ENCODE data around the gene TSPAN3. TPM values are rescaled to one million over a fixed set of nuclear protein-coding genes. Genes with fewer than 3 reads are reported as not detected.
A peak's percentile ranks its signal among the peaks of the same experiment; 100 is the strongest.

TSPAN3 gene
- total and polyA plus RNA-seq, 10 of the 15 experiments (the other 5 are each of a cell fraction or from before 2014, with no cell fraction given) = 18.9 to 114 (median 57.2) TPM

DNA sequence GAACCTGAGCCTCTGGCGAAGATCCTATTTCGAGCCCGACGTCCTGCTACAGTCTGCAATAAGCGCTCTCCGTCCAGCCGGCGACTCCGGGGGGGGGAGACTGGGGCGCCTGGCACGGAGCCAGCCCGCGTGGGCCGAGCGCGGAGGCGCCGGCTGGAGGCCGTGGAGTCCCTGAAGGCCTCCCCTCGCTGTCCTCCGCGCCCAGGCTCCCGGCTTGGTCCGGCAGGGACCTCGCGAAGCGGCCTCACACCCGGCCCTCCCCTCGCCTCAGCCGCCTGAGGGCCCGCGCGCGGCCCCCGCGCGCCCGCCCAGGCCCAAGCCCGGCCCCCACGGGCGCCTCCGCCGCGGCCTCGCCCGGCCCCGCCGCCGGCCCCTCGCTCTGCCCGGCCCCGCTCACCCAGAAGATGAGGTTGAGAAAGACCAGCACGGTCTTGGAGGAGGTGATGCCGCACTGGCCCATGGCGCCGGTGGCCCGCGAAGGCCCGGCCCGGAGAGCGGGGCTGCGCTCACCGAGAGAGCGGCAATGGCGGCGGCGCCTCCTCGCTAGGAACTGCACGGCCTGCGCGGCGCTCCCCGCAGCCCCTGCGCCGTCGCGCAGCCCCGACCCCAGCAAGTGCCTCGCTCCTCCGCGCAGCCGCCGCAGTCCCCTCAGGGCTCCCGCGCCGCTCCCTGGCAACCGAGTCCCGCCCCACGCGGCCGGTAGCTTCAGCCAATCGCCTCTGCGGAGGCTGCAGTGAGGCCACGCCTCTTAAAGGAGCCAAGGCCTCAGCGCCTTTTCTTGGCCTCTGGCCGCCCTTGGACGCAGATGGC, at the start of gene TSPAN3 (continued):
- TF ChIP-seq CREB1 (IDR thresholded peaks at IDR 0.05; ENCODE audit: low read depth) = peak; percentile 51; the same call in 1 of the 2 replicates
- TF ChIP-seq NR2F1 (conservative IDR thresholded peaks at IDR 0.05) = peak; percentile 47
- peak; percentile 32 for TF ChIP-seq MYC (IDR thresholded peaks at IDR 0.05; ENCODE audit: insufficient read depth, insufficient read length, insufficient replicate concordance, low read length, severe bottlenecking)
- TF ChIP-seq NFYB (IDR thresholded peaks at IDR 0.05; ENCODE audit: insufficient read depth, low read depth, low read length) = peak; percentile 57; the same call in 1 of the 2 replicates
- TF ChIP-seq PAX8 (IDR thresholded peaks at IDR 0.05) = no peak
- TF ChIP-seq, protein P1, sequence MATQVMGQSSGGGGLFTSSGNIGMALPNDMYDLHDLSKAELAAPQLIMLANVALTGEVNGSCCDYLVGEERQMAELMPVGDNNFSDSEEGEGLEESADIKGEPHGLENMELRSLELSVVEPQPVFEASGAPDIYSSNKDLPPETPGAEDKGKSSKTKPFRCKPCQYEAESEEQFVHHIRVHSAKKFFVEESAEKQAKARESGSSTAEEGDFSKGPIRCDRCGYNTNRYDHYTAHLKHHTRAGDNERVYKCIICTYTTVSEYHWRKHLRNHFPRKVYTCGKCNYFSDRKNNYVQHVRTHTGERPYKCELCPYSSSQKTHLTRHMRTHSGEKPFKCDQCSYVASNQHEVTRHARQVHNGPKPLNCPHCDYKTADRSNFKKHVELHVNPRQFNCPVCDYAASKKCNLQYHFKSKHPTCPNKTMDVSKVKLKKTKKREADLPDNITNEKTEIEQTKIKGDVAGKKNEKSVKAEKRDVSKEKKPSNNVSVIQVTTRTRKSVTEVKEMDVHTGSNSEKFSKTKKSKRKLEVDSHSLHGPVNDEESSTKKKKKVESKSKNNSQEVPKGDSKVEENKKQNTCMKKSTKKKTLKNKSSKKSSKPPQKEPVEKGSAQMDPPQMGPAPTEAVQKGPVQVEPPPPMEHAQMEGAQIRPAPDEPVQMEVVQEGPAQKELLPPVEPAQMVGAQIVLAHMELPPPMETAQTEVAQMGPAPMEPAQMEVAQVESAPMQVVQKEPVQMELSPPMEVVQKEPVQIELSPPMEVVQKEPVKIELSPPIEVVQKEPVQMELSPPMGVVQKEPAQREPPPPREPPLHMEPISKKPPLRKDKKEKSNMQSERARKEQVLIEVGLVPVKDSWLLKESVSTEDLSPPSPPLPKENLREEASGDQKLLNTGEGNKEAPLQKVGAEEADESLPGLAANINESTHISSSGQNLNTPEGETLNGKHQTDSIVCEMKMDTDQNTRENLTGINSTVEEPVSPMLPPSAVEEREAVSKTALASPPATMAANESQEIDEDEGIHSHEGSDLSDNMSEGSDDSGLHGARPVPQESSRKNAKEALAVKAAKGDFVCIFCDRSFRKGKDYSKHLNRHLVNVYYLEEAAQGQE (IDR thresholded peaks at IDR 0.05; ENCODE audit: low read depth, low read length) = no peak
- no peak for TF ChIP-seq TCF12 (IDR thresholded peaks at IDR 0.05; ENCODE audit: low read depth, low read length)
- TF ChIP-seq RB1 (IDR thresholded peaks at IDR 0.05; ENCODE audit: borderline replicate concordance) = peak; percentile 33; the same call in 1 of the 2 replicates
- TF ChIP-seq, protein P2, sequence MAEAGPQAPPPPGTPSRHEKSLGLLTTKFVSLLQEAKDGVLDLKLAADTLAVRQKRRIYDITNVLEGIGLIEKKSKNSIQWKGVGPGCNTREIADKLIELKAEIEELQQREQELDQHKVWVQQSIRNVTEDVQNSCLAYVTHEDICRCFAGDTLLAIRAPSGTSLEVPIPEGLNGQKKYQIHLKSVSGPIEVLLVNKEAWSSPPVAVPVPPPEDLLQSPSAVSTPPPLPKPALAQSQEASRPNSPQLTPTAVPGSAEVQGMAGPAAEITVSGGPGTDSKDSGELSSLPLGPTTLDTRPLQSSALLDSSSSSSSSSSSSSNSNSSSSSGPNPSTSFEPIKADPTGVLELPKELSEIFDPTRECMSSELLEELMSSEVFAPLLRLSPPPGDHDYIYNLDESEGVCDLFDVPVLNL (IDR thresholded peaks at IDR 0.05; ENCODE audit: low read depth, low read length) = no peak
- peak; percentile 93 for TF ChIP-seq SP1 (IDR thresholded peaks at IDR 0.05; ENCODE audit: low read depth, low read length)
- TF ChIP-seq SMARCA5 (IDR thresholded peaks at IDR 0.05) = peak; percentile 80; the same call in 1 of the 2 replicates
- TF ChIP-seq, protein P3, sequence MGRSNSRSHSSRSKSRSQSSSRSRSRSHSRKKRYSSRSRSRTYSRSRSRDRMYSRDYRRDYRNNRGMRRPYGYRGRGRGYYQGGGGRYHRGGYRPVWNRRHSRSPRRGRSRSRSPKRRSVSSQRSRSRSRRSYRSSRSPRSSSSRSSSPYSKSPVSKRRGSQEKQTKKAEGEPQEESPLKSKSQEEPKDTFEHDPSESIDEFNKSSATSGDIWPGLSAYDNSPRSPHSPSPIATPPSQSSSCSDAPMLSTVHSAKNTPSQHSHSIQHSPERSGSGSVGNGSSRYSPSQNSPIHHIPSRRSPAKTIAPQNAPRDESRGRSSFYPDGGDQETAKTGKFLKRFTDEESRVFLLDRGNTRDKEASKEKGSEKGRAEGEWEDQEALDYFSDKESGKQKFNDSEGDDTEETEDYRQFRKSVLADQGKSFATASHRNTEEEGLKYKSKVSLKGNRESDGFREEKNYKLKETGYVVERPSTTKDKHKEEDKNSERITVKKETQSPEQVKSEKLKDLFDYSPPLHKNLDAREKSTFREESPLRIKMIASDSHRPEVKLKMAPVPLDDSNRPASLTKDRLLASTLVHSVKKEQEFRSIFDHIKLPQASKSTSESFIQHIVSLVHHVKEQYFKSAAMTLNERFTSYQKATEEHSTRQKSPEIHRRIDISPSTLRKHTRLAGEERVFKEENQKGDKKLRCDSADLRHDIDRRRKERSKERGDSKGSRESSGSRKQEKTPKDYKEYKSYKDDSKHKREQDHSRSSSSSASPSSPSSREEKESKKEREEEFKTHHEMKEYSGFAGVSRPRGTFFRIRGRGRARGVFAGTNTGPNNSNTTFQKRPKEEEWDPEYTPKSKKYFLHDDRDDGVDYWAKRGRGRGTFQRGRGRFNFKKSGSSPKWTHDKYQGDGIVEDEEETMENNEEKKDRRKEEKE (IDR thresholded peaks at IDR 0.05) = no peak
- peak; percentile 59 for TF ChIP-seq POLR2AphosphoS5 (IDR thresholded peaks at IDR 0.05; ENCODE audit: low read length)
- TF ChIP-seq, protein P4, sequence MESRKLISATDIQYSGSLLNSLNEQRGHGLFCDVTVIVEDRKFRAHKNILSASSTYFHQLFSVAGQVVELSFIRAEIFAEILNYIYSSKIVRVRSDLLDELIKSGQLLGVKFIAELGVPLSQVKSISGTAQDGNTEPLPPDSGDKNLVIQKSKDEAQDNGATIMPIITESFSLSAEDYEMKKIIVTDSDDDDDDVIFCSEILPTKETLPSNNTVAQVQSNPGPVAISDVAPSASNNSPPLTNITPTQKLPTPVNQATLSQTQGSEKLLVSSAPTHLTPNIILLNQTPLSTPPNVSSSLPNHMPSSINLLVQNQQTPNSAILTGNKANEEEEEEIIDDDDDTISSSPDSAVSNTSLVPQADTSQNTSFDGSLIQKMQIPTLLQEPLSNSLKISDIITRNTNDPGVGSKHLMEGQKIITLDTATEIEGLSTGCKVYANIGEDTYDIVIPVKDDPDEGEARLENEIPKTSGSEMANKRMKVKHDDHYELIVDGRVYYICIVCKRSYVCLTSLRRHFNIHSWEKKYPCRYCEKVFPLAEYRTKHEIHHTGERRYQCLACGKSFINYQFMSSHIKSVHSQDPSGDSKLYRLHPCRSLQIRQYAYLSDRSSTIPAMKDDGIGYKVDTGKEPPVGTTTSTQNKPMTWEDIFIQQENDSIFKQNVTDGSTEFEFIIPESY (IDR thresholded peaks at IDR 0.05) = no peak
- TF ChIP-seq GATAD2B (conservative IDR thresholded peaks at IDR 0.05; ENCODE audit: low read depth) = peak; percentile 40; the same call in 1 of the 2 replicates
- TF ChIP-seq SMAD1 (IDR thresholded peaks at IDR 0.05; ENCODE audit: low read depth, partially characterized antibody) = peak; percentile 60
- peak; percentile 54 for TF ChIP-seq NKRF (conservative IDR thresholded peaks at IDR 0.05)
